Measurements from ENCODE around the gene ABCB9. TPM values are rescaled to one million over a fixed set of nuclear protein-coding genes. Genes with fewer than 3 reads are reported as not detected.
"Not testable (repeated sequence)": the region's sequence is repeated elsewhere in the genome, so short reads cannot be mapped to it uniquely, and the experiment has no call there.

ABCB9 gene
- total RNA-seq, 1 donor from 2014 or later = 11.6 TPM

DNA sequence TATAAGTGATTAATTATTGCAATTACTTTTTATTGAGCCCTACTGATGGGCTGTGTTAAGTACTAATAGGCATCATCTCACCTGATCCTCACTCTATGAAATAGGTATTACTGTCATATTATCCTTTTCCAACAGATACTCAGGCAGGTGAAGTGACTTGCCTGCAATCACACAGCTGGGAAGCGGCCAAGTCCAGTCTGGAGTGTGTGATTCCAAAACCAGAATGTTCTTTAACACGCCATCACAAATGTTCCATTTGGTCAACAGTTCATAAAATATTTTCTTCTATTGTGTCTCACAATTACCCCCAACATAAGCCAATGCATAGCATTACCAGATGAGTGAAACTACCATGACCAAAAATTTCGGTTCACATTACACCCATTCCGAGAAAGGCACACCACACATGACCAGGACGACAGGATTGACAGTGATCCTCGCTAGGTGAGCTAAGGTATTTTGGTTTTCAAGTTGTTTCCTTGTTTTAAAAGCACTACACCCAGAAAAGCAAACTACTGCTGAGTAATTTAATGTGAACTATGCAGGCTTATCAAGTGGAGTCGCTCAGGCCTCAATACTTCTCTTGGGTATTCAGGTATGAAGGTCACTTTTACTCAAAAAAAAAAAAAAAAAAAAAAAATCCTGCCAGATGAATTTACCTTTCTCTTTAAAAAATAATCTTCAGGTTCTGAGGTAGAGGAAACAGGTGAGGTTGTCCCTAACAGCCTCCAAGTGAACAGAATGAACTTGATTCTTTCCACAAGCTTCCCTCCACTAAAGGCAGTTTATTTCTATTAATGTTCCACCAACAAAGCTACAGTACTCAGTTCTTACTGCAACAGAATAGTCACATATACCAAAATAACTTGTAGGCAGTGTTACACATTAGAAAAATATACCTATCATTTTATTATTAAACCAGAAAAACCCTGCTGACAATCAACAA is 72.8 kb downstream of the ABCB9 start:
- H3K4me1 Mint-ChIP-seq (ENCODE audit: low read depth, unreplicated experiment) = peaks cover 38% of the 10 kb centered on the region
- DNase-seq (ENCODE audit: low read depth) (no peak), FAIRE-seq (no peak)
- peak overlapping the region; percentile 98 for H3K4me2 ChIP-seq (ENCODE audit: low read length)
- peak overlapping the region; percentile 90 for H3K4me3 ChIP-seq (ENCODE audit: insufficient read depth, low read depth, low read length)
- TF ChIP-seq, protein P1, sequence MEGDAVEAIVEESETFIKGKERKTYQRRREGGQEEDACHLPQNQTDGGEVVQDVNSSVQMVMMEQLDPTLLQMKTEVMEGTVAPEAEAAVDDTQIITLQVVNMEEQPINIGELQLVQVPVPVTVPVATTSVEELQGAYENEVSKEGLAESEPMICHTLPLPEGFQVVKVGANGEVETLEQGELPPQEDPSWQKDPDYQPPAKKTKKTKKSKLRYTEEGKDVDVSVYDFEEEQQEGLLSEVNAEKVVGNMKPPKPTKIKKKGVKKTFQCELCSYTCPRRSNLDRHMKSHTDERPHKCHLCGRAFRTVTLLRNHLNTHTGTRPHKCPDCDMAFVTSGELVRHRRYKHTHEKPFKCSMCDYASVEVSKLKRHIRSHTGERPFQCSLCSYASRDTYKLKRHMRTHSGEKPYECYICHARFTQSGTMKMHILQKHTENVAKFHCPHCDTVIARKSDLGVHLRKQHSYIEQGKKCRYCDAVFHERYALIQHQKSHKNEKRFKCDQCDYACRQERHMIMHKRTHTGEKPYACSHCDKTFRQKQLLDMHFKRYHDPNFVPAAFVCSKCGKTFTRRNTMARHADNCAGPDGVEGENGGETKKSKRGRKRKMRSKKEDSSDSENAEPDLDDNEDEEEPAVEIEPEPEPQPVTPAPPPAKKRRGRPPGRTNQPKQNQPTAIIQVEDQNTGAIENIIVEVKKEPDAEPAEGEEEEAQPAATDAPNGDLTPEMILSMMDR (IDR thresholded peaks at IDR 0.05; ENCODE audit: insufficient read depth, low read depth, low read length) = no peak
- no peak for TF ChIP-seq EZH2 (IDR thresholded peaks at IDR 0.05; ENCODE audit: insufficient read depth, low read length)
- peak overlapping the region; percentile 26 for H3K27ac ChIP-seq (ENCODE audit: low read depth, low read length)
- H3K4me3 Mint-ChIP-seq (ENCODE audit: unreplicated experiment) = peak overlapping the region; percentile 97
- H4K20me1 ChIP-seq (ENCODE audit: insufficient read depth, low read length) = peaks cover 36% of the 10 kb centered on the region
- no peak overlapping the region for H3K27ac Mint-ChIP-seq (ENCODE audit: unreplicated experiment)
- no peaks in the 10 kb centered on the region for H3K27me3 Mint-ChIP-seq (ENCODE audit: low read depth, unreplicated experiment)
- no peaks in the 10 kb centered on the region for H3K36me3 ChIP-seq (ENCODE audit: insufficient read depth, low read length)
- peaks cover 74% of the 10 kb centered on the region for H3K79me2 ChIP-seq (ENCODE audit: insufficient read depth, low read length)
- H3K36me3 Mint-ChIP-seq (ENCODE audit: low read depth, unreplicated experiment) = no peaks in the 10 kb centered on the region
- H3K9me3 Mint-ChIP-seq (ENCODE audit: unreplicated experiment) = peaks cover 4% of the 10 kb centered on the region
- no peaks in the 10 kb centered on the region for H3K27me3 ChIP-seq (ENCODE audit: insufficient read depth, low read length)
- no peak overlapping the region for H2AFZ ChIP-seq (ENCODE audit: low read depth, low read length)
- H3K4me1 ChIP-seq (ENCODE audit: insufficient read depth, low read length) = peaks cover 55% of the 10 kb centered on the region
- H3K9ac ChIP-seq (ENCODE audit: low read length) = peak overlapping the region; percentile 98
- no peaks in the 10 kb centered on the region for H3K9me3 ChIP-seq (ENCODE audit: insufficient read depth, low read depth, low read length)

DNA sequence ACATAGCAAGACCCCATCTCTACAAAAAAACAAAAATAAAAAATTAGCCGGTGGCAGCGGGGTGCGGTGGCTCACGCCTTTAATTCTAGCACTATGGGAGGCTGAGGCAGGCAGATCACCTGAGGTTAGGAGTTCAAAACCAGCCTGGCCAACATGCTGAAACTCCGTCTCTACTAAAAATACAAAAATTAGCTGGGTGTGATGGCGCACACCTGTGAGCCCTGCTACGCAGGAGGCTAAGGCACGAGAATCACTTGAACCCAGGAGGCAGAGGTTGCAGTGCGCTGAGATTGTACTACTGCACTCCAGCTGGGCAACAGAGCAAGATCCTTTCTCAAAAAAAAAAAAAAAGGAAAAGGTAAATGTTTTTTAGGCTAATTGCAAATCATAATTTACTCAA is 73.5 kb downstream of the ABCB9 start:
- H3K36me3 ChIP-seq (ENCODE audit: insufficient read depth, low read length); FAIRE-seq; H3K27me3 ChIP-seq (ENCODE audit: insufficient read depth, low read length); H3K9me3 Mint-ChIP-seq (ENCODE audit: unreplicated experiment); H3K9me3 ChIP-seq (ENCODE audit: insufficient read depth, low read depth, low read length); DNase-seq (ENCODE audit: low read depth); H3K27me3 Mint-ChIP-seq (ENCODE audit: low read depth, unreplicated experiment); H3K36me3 Mint-ChIP-seq (ENCODE audit: low read depth, unreplicated experiment); H2AFZ ChIP-seq (ENCODE audit: low read depth, low read length): not testable (repeated sequence)
- peak overlapping the region; percentile 86 for H3K27ac ChIP-seq (ENCODE audit: low read depth, low read length)
- H3K9ac ChIP-seq (ENCODE audit: low read length) = peak overlapping the region; percentile 74
- Mint-ChIP-seq H3K4me3 (ENCODE audit: unreplicated experiment) (peak overlapping the region; percentile 45), H3K4me1 (ENCODE audit: low read depth, unreplicated experiment) (peaks cover 40% of the 10 kb centered on the region), H3K27ac (ENCODE audit: unreplicated experiment) (peak overlapping the region; percentile 72)
- H4K20me1 ChIP-seq (ENCODE audit: insufficient read depth, low read length) = peaks cover 38% of the 10 kb centered on the region
- peaks cover 57% of the 10 kb centered on the region for H3K4me1 ChIP-seq (ENCODE audit: insufficient read depth, low read length)
- peak overlapping the region; percentile 46 for H3K4me3 ChIP-seq (ENCODE audit: insufficient read depth, low read depth, low read length)
- peaks cover 82% of the 10 kb centered on the region for H3K79me2 ChIP-seq (ENCODE audit: insufficient read depth, low read length)
- H3K4me2 ChIP-seq (ENCODE audit: low read length) = peak overlapping the region; percentile 88

DNA sequence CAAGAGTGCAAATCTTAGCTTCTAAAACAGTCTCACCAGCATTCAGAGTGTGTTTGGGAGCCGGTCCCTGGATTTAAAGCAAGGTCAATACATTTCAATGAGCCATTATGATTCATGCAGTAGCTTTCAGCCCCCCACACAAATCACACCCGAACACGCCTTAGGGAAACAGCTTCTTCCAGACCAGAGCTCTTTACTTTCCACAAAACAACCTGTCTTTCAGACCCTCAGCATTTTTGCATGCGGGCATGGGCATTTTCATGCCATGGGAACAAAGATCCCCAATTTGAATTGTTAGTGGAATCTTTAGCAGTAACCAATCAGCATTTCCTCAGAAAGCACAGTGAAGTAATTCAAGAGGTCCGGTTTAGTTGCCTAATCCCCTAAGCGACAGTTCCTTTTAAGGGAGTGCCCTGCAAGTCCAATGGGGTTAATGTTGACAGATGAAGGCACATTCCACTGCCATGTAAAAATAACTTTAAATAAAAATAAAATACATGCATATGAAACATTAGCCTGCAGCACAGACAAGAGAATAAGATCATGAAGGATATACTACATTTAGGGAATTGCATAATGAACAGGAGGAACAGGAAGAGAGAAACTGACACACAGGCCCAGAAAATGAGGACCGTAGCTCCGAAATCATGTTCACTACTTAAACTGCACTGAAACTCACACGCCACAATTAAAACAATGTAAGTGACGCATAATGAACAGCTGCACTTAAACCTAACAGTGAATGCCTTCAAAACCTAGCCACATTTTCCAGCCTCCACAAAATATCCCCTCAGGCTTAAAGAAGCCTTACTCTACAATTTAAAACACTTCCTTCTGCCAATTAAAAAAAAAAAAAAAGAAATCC is 74.4 kb downstream of the ABCB9 start:
- no peaks in the 10 kb centered on the region for H3K27me3 Mint-ChIP-seq (ENCODE audit: low read depth, unreplicated experiment)
- H3K36me3 ChIP-seq (ENCODE audit: insufficient read depth, low read length) = no peaks in the 10 kb centered on the region
- H3K4me2 ChIP-seq (ENCODE audit: low read length) = peak overlapping the region; percentile 88
- H4K20me1 ChIP-seq (ENCODE audit: insufficient read depth, low read length) = peaks cover 46% of the 10 kb centered on the region
- H3K79me2 ChIP-seq (ENCODE audit: insufficient read depth, low read length) = peaks cover 90% of the 10 kb centered on the region
- H3K27me3 ChIP-seq (ENCODE audit: insufficient read depth, low read length) = no peaks in the 10 kb centered on the region
- no peak for FAIRE-seq
- peak; percentile 82 for DNase-seq (ENCODE audit: low read depth)
- peak overlapping the region; percentile 74 for H3K9ac ChIP-seq (ENCODE audit: low read length)
- no peak overlapping the region for H2AFZ ChIP-seq (ENCODE audit: low read depth, low read length)
- H3K27ac ChIP-seq (ENCODE audit: low read depth, low read length) = peak overlapping the region; percentile 86
- H3K27ac Mint-ChIP-seq (ENCODE audit: unreplicated experiment) = peak overlapping the region; percentile 77
- H3K36me3 Mint-ChIP-seq (ENCODE audit: low read depth, unreplicated experiment) = no peaks in the 10 kb centered on the region
- peak overlapping the region; percentile 46 for H3K4me3 ChIP-seq (ENCODE audit: insufficient read depth, low read depth, low read length)
- H3K4me3 Mint-ChIP-seq (ENCODE audit: unreplicated experiment) = peak overlapping the region; percentile 45
- no peak for TF ChIP-seq EZH2 (IDR thresholded peaks at IDR 0.05; ENCODE audit: insufficient read depth, low read length)
- TF ChIP-seq, protein P1 (IDR thresholded peaks at IDR 0.05; ENCODE audit: insufficient read depth, low read depth, low read length) = no peak
- H3K4me1 Mint-ChIP-seq (ENCODE audit: low read depth, unreplicated experiment) = peaks cover 49% of the 10 kb centered on the region
- peaks cover 65% of the 10 kb centered on the region for H3K4me1 ChIP-seq (ENCODE audit: insufficient read depth, low read length)
- H3K9me3 Mint-ChIP-seq (ENCODE audit: unreplicated experiment) = peaks cover 4% of the 10 kb centered on the region
- H3K9me3 ChIP-seq (ENCODE audit: insufficient read depth, low read depth, low read length) = no peaks in the 10 kb centered on the region
